Cortex of kidney (tissue), 1 donor: ENCODE measurements around the gene MAVS.

Experiments
- DNase-seq: peaks from one replicate; lab custom pipeline; 2025; lab: John Stamatoyannopoulos, UW

Gene MAVS

GRCh38 chr20:3910853-3911252 lies 64.2 kb downstream of the MAVS start:
- DNase-seq = no peak

- DNase-seq = no peak
These were observed 65.3 kb downstream of the MAVS start for GRCh38 chr20:3911956-3912355.

- DNase-seq = no peak
These were observed 67.8 kb downstream of the MAVS start for GRCh38 chr20:3914446-3914845.

GRCh38 chr20:3915691-3916090 lies 69.1 kb downstream of the MAVS start:
- no peak for DNase-seq

GRCh38 chr20:3916364-3916763 lies 69.7 kb downstream of the MAVS start:
- DNase-seq = no peak

GRCh38 chr20:3919352-3919751 lies 72.7 kb downstream of the MAVS start:
- DNase-seq = no peak

- DNase-seq = no peak
These were observed 75.8 kb downstream of the MAVS start for GRCh38 chr20:3922223-3922982.

GRCh38 chr20:3922983-3923339 lies 76.3 kb downstream of the MAVS start:
- no peak for DNase-seq

GRCh38 chr20:3923818-3924217 lies 77.2 kb downstream of the MAVS start:
- DNase-seq = no peak

GRCh38 chr20:3924304-3925112 lies 77.9 kb downstream of the MAVS start:
- no peak for DNase-seq

- no peak for DNase-seq
These were observed 78.6 kb downstream of the MAVS start for GRCh38 chr20:3925113-3925695.
